ENCODE measurements around the gene METTL27. TPM values are rescaled to one million over a fixed set of nuclear protein-coding genes. Genes with fewer than 3 reads are reported as not detected.
A peak's percentile ranks its signal among the peaks of the same experiment; 100 is the strongest.
"Not testable (repeated sequence)": the region's sequence is repeated elsewhere in the genome, so short reads cannot be mapped to it uniquely, and the experiment has no call there.

The METTL27 gene
- total RNA-seq, 1 donor from 2014 or later, result 3.2 TPM

GRCh38 chr7:73869011-73869798 is 26.9 kb upstream of the METTL27 start:
- DNase-seq, result no peak

GRCh38 chr7:73866446-73866767 is 24.1 kb upstream of the METTL27 start:
- DNase-seq, result no peak

GRCh38 chr7:73865738-73866445 is 23.6 kb upstream of the METTL27 start:
- peak; percentile 75 for DNase-seq

GRCh38 chr7:73864981-73865711 is 22.8 kb upstream of the METTL27 start:
- no peak for DNase-seq

- no peak for DNase-seq
Observed at GRCh38 chr7:73861305-73861704, 19.0 kb upstream of the METTL27 start.

GRCh38 chr7:73860859-73861258 is 18.5 kb upstream of the METTL27 start, which contains the start of gene TMEM270:
TMEM270 (plus strand) TSS chr7:73861159; CDS start chr7:73861195, 36 bp downstream.
- no peak for DNase-seq

- DNase-seq, result no peak
Observed at GRCh38 chr7:73858807-73859206, 16.5 kb upstream of the METTL27 start.

GRCh38 chr7:73856941-73857340 is 14.6 kb upstream of the METTL27 start:
- DNase-seq, result no peak

GRCh38 chr7:73852500-73852899 is 10.2 kb upstream of the METTL27 start:
- DNase-seq, result no peak

- DNase-seq, result peak; percentile 96
Observed at GRCh38 chr7:73851410-73852338, 9.4 kb upstream of the METTL27 start.

- peak; percentile 91 for DNase-seq
Observed at GRCh38 chr7:73850781-73851207, 8.5 kb upstream of the METTL27 start.

GRCh38 chr7:73847941-73848723 is 5.8 kb upstream of the METTL27 start:
- no peak for DNase-seq

GRCh38 chr7:73845701-73846195 is 3.4 kb upstream of the METTL27 start:
- not testable (repeated sequence) for DNase-seq

- no peak for DNase-seq
Observed at GRCh38 chr7:73844848-73845460, 2.6 kb upstream of the METTL27 start.

- DNase-seq, result no peak
Observed at GRCh38 chr7:73844131-73844547, 1.8 kb upstream of the METTL27 start.

GRCh38 chr7:73841689-73842066 is 638 bp downstream of the METTL27 start:
- no peak for DNase-seq

GRCh38 chr7:73840715-73841379 is 1.5 kb downstream of the METTL27 start:
- no peak for DNase-seq

- no peak for DNase-seq
Observed at GRCh38 chr7:73839743-73840714, 2.3 kb downstream of the METTL27 start.

GRCh38 chr7:73839290-73839689 is 3.0 kb downstream of the METTL27 start:
- DNase-seq, result no peak

All from dermis blood vessel endothelial cell (primary cell).